Left kidney (tissue), 2 donors: ENCODE results near the gene LPP. TPM values are rescaled to one million over a fixed set of nuclear protein-coding genes. Genes with fewer than 3 reads are reported as not detected.

ENCODE experiments used
- DNase-seq: peaks from one replicate; pipeline ENCODE4 v3.0.0-alpha.2; 2013
- polyA plus RNA-seq: library from polyadenylated mRNA; unstranded; fragments of 120-200 nt; gene quantifications from one replicate; pipeline ENCODE4 v1.2.1, GENCODE V29; 2013; ENCODE audit not compliant: insufficient read length

The LPP gene
- polyA plus RNA-seq, 1 donor, result 32.9 TPM

DNA sequence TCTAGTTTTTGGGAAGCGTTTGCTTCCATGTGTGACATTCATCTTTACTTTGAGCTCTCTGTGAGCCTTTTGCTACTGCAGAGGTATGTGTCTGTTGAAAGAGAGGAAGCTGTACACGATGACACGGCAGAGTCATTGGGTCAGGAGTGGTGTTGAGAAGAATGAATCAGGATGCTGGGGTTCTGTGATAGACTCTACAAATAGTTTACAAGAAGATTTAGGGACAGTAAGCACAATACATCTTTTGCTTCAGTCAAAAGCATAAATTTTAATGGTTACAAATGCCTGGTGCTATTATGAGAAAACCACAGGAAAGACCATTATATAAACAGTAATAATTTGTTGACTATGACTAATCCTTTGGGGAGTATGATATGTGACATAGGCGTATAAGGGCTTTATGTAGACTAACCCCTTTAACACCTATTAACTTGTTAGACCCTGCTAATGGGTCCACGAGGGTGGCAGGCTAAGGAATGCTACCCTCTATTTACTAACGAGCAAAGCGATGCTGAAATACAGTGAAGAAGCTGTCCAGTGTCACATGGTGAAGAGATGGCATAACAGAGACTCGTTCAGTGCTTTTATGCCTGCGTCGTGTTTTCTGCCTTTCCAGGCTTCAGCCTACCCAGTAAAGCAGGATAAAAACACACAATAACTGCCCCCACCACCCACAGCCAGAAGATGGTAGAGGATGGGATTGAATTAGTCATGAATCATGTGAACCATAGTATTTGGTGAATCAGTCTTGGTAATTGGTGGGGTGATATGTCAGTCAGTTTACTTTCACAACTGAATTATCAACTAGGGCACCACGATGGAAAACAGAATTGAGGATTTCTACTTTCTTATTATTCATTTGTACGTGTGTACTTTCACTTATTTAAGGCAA, 118.8 kb downstream of the LPP start:
- DNase-seq, result no peak

DNA sequence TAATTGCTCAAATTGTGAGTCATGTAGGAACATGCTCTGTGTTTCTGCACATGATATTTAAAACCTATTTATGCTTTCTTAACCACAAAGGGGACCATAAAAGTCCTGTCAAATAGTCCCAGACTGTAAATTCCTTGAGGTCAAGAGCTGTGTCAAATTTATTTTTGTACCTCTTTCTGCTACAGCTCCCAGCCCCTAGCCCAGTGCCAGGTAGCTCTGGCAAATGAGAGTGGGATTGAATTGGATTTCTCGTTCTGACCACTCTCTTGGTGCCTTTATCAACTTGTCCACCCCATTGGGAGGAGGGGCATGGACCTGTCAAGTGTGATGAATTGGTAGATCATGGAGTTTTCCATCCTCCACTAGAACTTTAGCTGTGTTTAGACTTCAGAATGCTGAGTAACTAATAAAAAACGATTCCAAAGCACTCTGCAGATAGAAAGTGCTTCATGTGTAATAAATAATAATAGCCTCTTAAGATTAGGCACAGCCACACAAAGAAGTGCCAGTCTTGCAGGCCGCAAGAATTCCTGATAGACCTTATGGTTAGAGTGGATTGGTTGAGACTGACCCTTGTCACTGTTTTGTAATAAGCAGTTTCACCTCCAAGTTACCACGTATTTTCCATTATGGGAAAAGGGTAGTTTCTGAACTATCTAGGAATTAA, 120.4 kb downstream of the LPP start:
- no peak for DNase-seq

DNA sequence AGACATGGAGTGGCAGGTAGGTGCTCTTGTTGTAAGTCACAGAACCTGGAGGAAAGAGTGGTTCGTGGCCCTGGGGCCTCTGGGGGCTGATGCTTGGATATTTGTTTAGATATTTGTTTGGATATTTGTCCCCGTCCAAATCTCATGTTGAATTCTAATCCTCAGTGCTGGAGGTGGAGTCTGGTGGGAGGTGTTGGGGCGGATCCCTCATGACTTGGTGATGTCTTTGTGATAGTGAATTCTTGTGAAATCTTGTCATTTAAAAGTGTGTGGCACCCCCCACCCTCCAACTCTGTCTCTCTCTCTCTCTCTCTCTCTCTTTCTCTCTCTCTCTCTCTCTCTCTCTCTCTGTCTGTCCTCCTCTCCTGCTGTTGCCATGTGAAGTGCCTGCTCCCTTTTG, 122.4 kb downstream of the LPP start:
- no peak for DNase-seq

DNA sequence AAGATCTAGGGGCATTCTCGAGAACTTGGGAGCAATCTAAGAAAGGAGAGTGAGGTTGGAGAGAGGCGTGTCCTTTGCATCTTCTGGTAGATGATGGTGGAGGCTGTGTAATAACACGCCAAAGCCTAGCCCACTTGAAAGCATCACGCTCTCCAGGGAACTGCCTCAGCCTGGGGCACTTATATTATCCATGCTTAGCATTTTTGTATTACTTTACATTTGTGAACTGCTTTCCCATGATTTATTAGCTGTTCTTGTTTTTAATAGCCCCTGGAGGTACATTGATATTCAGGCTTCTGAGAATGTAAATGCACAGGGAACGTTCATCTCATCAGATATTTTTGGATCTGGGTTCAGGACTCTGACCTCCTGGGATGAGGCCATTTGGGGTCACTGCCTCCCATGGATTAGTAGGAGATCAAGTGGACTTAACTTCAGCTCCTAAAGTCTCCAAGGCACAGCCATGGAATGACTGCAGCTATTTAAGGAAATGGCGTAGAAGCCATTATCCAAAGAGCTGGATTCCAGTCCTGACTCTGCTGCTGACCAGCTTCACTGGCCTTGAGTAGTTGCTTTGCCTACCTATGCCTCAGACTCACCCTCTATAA, 124.9 kb downstream of the LPP start:
- DNase-seq, result no peak

DNA sequence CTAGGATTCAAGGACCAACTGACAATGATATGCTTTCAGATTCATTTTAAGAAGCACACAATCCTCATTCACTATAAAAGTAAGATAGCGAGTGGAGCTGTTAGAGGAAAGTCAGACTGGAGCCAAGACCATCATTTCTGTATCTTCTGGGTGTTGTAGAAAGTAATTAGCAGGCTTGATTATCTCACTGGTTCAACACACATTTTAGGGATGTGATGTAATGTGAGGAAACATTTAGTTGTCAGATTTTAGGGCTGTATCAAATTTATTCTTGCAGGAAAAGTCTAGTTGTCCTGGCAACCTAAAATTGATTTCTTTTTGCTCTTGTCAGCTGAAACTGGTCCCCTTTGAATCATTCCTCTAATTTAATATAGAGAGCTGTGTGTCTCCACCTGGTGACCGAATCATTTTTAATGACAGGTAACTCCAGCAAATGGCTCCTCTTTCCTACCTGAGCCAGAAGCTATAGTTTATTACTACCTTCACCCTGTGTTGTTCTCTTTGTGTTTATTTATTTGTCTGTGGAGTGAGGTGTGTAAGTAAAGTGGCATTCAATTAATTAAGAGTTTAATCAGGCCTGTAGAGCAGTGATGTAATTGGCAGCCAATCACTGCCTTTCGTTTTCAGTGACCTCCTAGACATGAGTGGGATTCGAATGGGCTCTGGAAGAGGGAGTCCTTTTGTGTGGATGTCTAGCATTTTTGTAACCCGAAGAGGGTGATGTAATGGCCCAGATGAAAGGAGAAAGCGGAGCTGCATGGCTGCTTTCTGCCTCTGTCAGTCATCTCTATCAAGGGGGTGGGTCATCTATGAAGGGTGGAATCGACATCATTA, 125.8 kb downstream of the LPP start:
- DNase-seq, result no peak

DNA sequence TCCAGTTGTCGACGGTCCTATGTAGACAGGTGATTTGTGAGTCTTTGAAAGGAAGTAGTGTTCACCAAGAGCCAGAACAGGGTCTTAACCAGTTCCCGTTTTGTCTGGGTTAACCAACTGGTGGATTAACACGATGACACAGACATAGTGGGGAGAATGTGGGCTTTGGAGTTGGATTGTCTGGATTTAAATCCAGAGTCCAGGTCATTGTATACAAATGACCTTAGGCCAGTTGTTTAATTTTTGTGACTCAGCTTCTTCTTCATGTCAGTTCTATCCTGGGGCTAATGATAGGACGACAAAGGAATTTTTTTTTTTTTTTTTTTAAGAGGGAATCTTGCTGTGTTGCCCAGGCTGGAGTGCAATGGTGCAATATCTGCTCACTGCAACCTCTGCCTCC, 126.7 kb downstream of the LPP start:
- DNase-seq, result no peak

DNA sequence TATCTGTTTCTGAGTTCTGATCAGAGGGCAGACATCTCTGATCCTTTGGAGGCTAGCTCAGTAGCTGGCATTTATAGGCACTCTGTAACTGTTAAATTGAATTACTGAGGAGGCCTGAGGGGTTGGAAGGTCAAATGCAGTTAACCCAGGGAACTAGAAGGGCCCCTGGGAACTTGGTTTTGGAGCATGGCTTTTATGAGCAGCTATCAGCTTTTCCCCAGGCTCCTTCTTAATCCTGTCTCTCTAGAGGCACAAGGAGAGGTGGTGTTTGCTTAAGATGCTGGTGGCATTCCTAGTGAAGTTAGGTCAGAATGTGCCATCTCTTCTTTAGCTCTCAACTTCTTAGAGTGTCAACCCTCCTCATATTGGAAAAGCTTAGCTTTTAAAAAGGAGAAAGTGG, 128.9 kb downstream of the LPP start:
- DNase-seq, result no peak

DNA sequence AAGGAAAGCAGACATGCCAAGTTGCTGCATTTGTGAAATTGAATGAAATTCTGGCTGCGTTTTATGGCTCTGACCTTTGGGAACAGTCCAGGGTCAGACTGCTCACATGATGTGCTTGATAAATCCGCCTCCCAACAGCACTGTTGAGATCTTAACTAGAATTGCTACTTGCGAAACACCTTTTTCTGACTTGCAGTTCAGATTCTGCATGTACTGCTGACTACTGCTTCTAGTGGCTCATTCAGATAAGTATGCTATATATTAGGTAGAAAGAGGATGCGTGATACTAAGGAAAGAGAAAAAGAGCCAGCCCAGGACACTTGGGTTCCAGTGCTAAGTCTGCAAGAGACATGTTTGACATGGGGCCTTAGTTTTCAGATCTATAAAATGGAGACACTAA, 129.4 kb downstream of the LPP start:
- DNase-seq, result no peak

DNA sequence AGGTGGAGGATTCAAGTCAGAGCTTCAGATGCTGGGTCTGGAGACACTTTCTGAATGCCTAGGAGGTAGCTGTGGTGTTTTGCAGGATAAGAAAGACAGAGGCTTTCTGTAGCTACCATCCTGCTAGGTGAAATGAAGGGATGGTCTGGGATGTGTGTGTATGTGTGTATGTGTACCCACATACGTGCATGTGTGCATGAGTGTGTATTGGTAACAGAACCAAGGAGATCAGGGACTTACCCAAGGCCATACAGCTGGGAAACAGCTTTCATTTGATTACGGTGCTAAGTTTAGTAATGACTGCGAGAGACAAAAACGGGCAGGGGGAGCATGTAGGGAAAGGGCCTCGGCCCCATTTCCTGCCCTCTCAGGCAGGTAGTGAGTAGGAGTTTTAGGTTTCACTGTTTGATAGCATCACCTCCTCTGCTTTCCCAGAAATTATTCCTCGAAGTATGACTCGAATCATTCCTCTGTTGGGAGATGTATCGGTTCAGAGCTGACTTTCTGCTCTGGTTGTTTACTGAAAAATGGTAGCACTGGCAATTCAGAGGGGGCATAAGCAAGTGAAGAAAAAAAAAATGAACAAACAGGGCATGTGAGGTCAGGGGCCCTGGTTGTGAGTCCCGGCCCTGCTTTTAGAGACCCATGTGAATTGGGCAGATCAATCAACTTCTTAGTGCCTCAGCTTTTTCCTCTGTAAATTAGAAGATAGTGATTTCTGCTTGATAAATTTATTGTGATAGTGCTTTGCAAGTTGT, 130.7 kb downstream of the LPP start:
- DNase-seq, result no peak

DNA sequence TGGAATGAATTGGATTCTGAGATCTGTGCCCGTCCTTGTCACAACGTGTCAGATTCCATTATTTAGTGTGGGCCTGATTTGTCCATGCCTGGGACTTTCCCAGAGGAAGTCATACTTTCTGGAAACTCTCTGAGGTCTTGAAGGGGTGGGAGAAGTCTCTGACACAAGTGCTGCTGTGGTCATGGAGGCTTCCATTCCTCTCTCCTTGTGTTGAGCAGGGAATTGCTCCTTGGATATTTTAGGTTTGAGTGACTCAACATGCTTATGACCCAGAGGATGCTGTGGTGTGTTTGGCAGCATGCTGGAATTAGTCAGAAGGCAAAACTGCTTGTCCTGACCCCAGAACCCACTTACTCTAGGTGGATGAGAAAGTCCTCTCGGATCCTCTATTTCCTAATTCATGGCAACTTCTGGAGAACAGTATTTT, 132.1 kb downstream of the LPP start:
- no peak for DNase-seq

DNA sequence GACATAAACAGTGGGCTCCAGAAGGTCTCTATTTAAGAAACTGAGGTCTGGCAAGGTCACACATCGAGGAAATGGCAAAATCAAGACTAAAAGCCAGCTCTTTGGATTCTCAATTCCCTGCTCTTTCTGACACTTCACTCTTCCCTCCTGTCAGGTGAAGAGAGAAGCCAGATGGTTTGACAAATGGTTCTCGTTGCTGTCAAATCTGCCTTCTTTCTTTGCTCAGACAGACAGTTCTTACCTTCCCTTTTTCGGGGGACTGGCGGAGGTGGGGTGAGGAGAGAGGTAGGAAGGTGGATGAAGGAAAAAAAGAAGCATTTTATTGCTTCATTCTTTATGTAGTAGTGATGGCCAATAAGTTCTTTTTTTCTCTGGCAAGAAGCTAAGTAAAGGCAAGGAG, 133.4 kb downstream of the LPP start:
- no peak for DNase-seq

DNA sequence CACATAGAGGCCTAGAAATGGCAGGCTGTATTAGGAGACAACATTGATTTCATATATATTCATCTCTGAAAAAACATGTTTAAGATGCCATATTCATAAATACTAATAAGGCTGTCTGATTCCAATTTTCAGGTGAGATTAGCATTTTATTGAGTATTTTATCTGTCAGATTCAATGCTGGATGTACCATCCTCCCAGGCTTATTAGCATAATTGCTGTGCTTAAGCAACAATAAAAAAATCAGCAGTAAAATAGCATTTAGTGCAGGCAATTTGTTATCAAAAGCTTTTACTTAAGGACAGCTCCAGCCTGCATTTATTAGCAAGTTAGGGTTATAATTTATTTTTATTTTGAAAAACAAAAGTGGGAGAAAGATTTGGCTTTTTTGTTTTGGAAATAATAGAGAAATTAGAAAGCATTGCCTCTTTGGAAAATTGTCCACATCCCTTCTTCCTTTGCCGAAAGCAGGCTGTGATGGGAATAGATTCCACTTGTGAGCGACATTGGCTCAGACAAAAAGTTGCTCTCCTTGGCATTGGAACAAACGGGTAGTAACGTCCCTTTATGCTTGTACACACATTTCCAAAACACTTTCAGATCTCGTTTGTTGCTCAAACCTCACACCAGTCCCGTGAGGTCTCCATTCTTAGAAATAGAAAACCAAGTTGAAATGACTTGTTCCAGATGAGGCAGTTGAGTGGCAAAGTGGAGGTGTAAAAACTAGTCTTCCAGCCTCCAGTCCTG, 134.0 kb downstream of the LPP start:
- DNase-seq, result no peak

DNA sequence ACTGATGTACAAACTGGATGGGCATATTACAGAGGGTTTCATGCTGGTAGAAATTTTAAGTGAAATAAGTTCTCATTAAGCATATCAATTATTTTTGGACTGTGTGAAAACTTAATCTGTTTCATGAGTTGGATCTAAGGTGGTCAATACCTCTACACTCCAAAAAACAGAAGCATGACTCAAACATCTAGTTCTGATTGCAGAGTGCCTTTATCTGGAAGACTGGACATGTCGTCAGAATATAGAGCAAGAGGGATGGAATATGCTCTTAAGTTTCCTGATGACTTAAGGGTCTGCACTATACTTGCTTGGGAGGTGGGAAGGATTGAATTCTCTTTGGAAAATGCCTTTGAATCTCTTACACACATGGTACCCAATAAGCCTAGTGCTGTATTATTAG, 138.3 kb downstream of the LPP start:
- no peak for DNase-seq

DNA sequence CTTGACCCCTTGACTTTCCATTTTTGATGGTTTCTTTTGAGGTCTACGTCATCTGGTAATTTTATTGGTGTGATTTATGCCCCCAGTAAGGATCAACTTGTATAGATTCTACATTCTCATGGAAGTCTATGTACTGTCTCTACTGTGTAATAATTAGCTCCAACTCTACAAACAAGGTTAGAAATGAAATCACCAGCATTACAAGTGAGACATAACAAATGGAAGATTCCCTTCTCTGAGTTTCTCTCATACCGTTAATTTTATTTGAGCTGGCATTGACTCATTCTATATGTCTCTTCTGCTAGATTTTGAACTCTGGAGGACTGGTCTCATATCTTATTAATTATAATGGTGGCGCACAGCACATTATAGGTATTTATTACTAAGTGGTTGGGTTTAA, 138.9 kb downstream of the LPP start:
- DNase-seq, result no peak

DNA sequence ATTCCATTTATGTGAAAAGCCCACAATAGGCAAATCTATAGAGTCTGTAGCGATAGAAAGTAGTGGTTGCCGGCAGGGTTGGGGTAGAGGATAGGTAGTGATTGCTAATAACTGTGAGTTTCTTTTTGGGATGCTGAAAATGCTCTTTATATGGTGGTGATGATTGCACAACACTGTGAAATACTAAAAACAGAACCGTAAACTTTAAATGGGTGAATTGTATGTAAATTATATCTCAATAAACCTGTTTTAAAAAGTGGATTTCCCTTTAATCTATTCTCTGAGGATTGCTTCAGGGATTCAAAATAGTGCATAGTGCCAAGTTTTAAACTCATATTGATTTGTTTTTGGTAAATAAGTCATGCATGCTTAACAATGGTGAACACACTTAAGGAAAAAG, 140.2 kb downstream of the LPP start:
- no peak for DNase-seq

DNA sequence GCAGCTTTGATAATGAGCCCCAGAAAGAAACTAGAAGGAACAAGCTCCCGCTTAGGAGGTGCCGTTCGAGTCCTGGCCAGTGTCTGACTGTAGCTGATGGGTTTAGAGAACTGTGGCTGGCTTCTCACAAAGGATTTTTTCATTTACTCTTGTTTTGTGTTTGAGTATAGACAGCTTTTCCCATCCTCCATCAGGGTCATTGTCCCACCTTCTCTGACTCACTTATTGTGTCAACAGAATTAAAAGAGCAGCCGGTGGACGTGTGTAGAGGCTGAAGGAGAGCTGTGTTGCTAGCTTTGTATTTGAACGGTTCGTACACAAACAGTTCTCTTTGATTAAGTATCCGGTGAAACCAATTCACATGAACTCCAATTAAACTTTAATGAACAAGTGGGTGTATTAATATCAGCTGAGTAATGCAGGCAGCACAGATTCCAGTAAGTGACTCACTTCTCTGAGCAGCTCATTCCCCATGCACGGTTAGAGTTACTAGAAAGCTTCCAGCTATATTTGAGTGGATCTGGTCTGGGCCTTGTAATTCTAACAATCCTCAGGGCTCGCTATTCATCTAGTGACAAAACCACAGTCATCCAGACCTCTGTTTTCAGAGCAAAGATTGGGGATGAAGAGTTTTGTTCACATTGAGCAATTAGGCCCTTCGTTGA, 141.0 kb downstream of the LPP start:
- DNase-seq, result no peak

DNA sequence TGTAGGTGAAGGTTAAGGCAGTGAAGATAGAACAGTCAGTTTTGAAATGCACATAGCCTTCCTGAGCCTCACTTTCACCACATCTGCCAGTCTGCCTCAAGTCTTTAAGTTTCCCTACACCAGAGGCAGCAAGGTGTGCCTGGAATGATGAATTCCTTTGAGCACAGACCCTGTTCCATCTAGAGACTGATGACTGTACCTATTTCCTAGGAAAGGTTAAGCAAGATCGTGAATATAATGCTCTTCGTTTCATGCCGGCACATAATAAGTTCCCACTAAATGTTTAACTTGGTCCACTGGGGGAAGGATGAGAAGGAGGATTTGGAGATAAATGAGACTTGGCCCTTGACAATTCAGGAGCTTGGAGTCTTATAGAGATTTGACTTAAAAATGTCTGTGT, 141.9 kb downstream of the LPP start:
- no peak for DNase-seq

DNA sequence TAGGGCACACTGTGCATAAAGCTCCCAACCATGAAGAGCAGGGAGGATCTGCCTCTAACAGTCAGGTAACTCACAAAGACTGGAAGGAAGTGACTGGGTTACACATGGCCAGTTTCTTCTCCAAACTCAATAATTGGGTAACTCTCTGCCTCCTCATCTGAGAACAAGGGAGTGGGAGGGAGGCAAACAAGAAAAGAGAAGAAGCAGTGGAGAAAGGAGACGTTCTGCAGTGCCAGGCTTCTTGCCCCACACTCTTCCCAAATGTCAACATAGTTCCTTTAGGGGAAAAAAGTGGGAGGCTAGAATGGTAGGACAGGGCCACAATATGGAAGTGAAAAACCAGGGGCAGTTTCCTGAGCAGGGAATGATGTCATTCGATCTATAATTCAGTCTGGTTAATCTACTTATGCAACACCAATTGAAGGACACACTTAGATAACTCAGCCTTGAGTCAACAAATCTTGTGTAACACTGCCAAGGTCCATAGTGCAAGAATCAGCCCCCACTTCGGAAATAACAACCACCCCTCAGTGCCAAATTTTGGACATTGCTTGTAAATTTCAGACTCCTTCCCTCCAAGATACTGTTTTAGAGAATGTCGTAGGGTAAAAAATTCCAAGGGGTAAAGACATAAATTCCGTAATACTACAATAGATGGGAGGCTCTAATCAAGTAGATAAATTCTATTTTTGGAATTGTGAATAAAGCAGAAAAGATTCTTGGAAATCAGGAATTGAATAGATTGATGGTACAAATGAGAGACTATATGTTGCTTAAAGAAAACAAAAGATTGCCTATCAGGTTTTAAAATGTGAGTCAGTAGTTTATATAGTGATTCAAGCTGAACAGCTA, 143.0 kb downstream of the LPP start:
- DNase-seq, result no peak

DNA sequence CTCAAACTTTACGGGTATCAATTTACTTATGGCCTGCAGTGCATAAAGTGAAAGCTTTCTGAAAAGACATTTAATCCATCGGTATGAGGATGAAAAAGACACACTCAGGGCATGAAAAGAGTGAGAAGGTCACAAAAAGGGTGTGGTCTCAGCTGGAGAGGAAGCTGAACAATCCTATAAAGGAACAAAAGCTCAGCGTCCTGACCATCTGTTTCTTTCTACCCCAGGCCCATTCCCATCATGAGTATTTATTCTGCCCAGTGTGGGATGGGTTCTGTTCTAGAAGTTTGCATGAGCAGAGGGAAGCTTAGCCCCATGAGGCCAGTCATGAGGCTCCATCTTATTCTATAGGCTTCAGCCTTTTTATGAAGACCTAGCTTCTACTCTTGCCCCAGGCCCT, 144.6 kb downstream of the LPP start:
- DNase-seq, result no peak
